H1 (cell line): Measurements from ENCODE around the gene GCH1. TPM values are rescaled to one million over a fixed set of nuclear protein-coding genes. Genes with fewer than 3 reads are reported as not detected.

Experiments
- CTCF ChIA-PET: fragments of 300-600 bp; sonication (Branson Sonifier 250); formaldehyde crosslinking; loops from one replicate; lab custom pipeline; 2021; ENCODE audit not compliant: partially characterized antibody; lab: Charles Lee
- POLR2A ChIA-PET: fragments of 300-600 bp; sonication (Branson Sonifier 250); formaldehyde crosslinking; loops from one replicate; lab custom pipeline; 2021; ENCODE audit warnings: inconsistent platforms; ENCODE audit not compliant: partially characterized antibody; lab: Charles Lee
- DNase-seq, 2 experiments: peaks; one replicate each; pipeline versions ENCODE4 v3.0.0 to v3.0.0-alpha.2; 2010 to 2022; ENCODE audit warnings: low spot score in 2 of 2, low read depth in 1 of 2, mixed read lengths in 1 of 2
- FAIRE-seq: peaks from 2 replicates; lab custom pipeline; 2011; peaks lifted over from hg19 to GRCh38; lab: Jason Lieb, UNC
- H2AFZ ChIP-seq: 2 replicates; pipeline ENCODE4 v1.8.1; 2012; ENCODE audit warnings: low read length, inconsistent platforms
- H2AK5ac ChIP-seq: 2 replicates; pipeline ENCODE4 v1.6.1; 2013; ENCODE audit warnings: low read depth, low read length
- H2BK120ac ChIP-seq: replicated peaks from 2 replicates; pipeline ENCODE3; 2013; ENCODE audit warnings: low read depth, low read length, inconsistent platforms
- H2BK12ac ChIP-seq: 2 replicates; pipeline ENCODE4 v1.6.1; 2013; ENCODE audit warnings: low read depth, low read length
- H2BK15ac ChIP-seq: 2 replicates; pipeline ENCODE4 v1.6.1; 2013; ENCODE audit warnings: low read length
- H2BK20ac ChIP-seq: 2 replicates; pipeline ENCODE4 v1.6.1; 2013; ENCODE audit warnings: low read length
- H2BK5ac ChIP-seq: 2 replicates; pipeline ENCODE4 v1.6.1; 2013; ENCODE audit warnings: low read depth, low read length
- H3K14ac ChIP-seq: 2 replicates; pipeline ENCODE4 v1.6.1; 2013; ENCODE audit warnings: inconsistent platforms; ENCODE audit not compliant: insufficient read length
- H3K18ac ChIP-seq: 2 replicates; pipeline ENCODE4 v1.6.1; 2013; ENCODE audit warnings: low read length; ENCODE audit errors: extremely low read depth
- H3K23ac ChIP-seq: 2 replicates; pipeline ENCODE4 v1.6.1; 2013; ENCODE audit warnings: inconsistent platforms; ENCODE audit not compliant: insufficient read length
- H3K23me2 ChIP-seq: 2 replicates; pipeline ENCODE4 v1.6.1; 2013; ENCODE audit warnings: low read depth, low read length
- H3K27ac ChIP-seq: 2 replicates; pipeline ENCODE4 v1.6.1; 2011; ENCODE audit warnings: low read depth, low read length, inconsistent platforms
- H3K27me3 ChIP-seq, 4 experiments: replicated peaks in 1 of 4; 1 replicate in 1 of 4; 2 replicates in 3 of 4; pipeline versions ENCODE4 v1.6.1 to v1.8.1; 2011 to 2013; ENCODE audit warnings: low read length in 3 of 4, mild to moderate bottlenecking in 3 of 4, inconsistent platforms in 2 of 4, mixed read lengths in 2 of 4, moderate library complexity in 1 of 4; ENCODE audit not compliant: control insufficient read depth in 3 of 4, insufficient read depth in 3 of 4; ENCODE audit errors: extremely low read depth in 1 of 4
- H3K36me3 ChIP-seq, 4 experiments: 2 replicates each; pipeline versions ENCODE4 v1.6.1 to v1.8.1; 2011 to 2013; ENCODE audit warnings: mild to moderate bottlenecking in 4 of 4, low read length in 3 of 4, moderate library complexity in 2 of 4, control low read depth in 1 of 4, inconsistent platforms in 1 of 4; ENCODE audit not compliant: insufficient read depth in 4 of 4, control insufficient read depth in 2 of 4
- H3K4ac ChIP-seq: replicated peaks from 2 replicates; pipeline ENCODE3; 2013; ENCODE audit warnings: low read length, low read depth, mixed read lengths, inconsistent platforms; ENCODE audit not compliant: insufficient read length
- H3K4me1 ChIP-seq, 4 experiments: replicated peaks in 1 of 4; 1 replicate in 1 of 4; 2 replicates in 3 of 4; pipeline versions ENCODE4 v1.6.1 to v1.8.1; 2011 to 2013; ENCODE audit warnings: low read length in 3 of 4, inconsistent platforms in 2 of 4, mixed read lengths in 1 of 4; ENCODE audit not compliant: insufficient read depth in 4 of 4, control insufficient read depth in 3 of 4
- H3K4me2 ChIP-seq, 2 experiments: 2 replicates each; pipeline versions ENCODE4 v1.6.1 to v1.8.1; 2011 to 2013; ENCODE audit warnings: low read depth in 2 of 2, low read length in 2 of 2, control low read depth in 1 of 2, inconsistent platforms in 1 of 2, mild to moderate bottlenecking in 1 of 2; ENCODE audit not compliant: insufficient read depth in 1 of 2
- H3K4me3 ChIP-seq, 4 experiments: fragments of 200-600, 300-600 bp in 1 of 4; sonication (generic), shearing (Covaris generic), sonication (Bioruptor Twin) in 1 of 4; 2 replicates each; pipeline versions ENCODE4 v1.5.1 to v1.8.1; 2011 to 2016; ENCODE audit warnings: low read length in 4 of 4, low read depth in 3 of 4, control low read depth in 2 of 4, inconsistent platforms in 2 of 4, mild to moderate bottlenecking in 2 of 4, mixed read lengths in 1 of 4, moderate library complexity in 1 of 4; ENCODE audit not compliant: insufficient read depth in 2 of 4; ENCODE audit errors: extremely low read depth in 1 of 4
- H3K56ac ChIP-seq: replicated peaks from 2 replicates; pipeline ENCODE3; 2013; ENCODE audit warnings: low read depth, mild to moderate bottlenecking, mixed read lengths, low read length, inconsistent platforms; ENCODE audit not compliant: insufficient read length
- H3K79me1 ChIP-seq: 2 replicates; pipeline ENCODE4 v1.6.1; 2013; ENCODE audit warnings: low read depth, low read length, control low read depth
- H3K79me2 ChIP-seq, 2 experiments: 2 replicates each; pipeline versions ENCODE4 v1.6.1 to v1.8.1; 2012 to 2013; ENCODE audit warnings: low read length in 2 of 2, mild to moderate bottlenecking in 2 of 2, inconsistent platforms in 1 of 2; ENCODE audit not compliant: insufficient read depth in 2 of 2, control insufficient read depth in 1 of 2
- H3K9ac ChIP-seq, 4 experiments: replicated peaks in 1 of 4; 1 replicate in 1 of 4; 2 replicates in 3 of 4; pipeline versions ENCODE4 v1.6.1 to v1.8.1; 2011 to 2013; ENCODE audit warnings: low read depth in 3 of 4, low read length in 3 of 4, control low read depth in 2 of 4, mild to moderate bottlenecking in 2 of 4, moderate library complexity in 2 of 4, inconsistent platforms in 1 of 4; ENCODE audit errors: extremely low read depth in 1 of 4
- H3K9me3 ChIP-seq, 2 experiments: 2 replicates each; pipeline versions ENCODE4 v1.6.1 to v1.8.1; 2012 to 2013; ENCODE audit warnings: mild to moderate bottlenecking in 2 of 2, moderate library complexity in 2 of 2, control low read depth in 1 of 2, inconsistent platforms in 1 of 2, low read depth in 1 of 2, low read length in 1 of 2, mixed read lengths in 1 of 2; ENCODE audit not compliant: insufficient read depth in 2 of 2
- H4K20me1 ChIP-seq, 2 experiments: replicated peaks in 1 of 2; 2 replicates each; pipeline versions ENCODE3 to v1.8.1; 2011 to 2013; ENCODE audit warnings: inconsistent platforms in 2 of 2, low read length in 2 of 2, mild to moderate bottlenecking in 1 of 2; ENCODE audit not compliant: insufficient read depth in 2 of 2, control insufficient read depth in 1 of 2
- H4K5ac ChIP-seq: 2 replicates; pipeline ENCODE4 v1.6.1; 2013; ENCODE audit warnings: low read length, low read depth, mixed read lengths, inconsistent platforms; ENCODE audit not compliant: insufficient read length
- H4K8ac ChIP-seq: 2 replicates; pipeline ENCODE4 v1.8.0; 2013; ENCODE audit warnings: mild to moderate bottlenecking, moderate library complexity, low read length, inconsistent platforms; ENCODE audit not compliant: insufficient read depth; ENCODE audit errors: extremely low read depth
- H4K91ac ChIP-seq: replicated peaks from 2 replicates; pipeline ENCODE3; 2013; ENCODE audit warnings: low read length, mixed read lengths, inconsistent platforms; ENCODE audit not compliant: insufficient read length
- BCL11A ChIP-seq, 2 experiments: IDR thresholded peaks; one replicate each; pipeline ENCODE4 v1.6.1; 2011; ENCODE audit warnings: low read depth in 2 of 2, low read length in 2 of 2, mild to moderate bottlenecking in 2 of 2
- BRCA1 ChIP-seq: IDR thresholded peaks from 2 replicates; pipeline ENCODE4 v1.6.1; 2012; ENCODE audit warnings: low read depth, low read length, improper control_type of control experiment
- CEBPB ChIP-seq: IDR thresholded peaks from 2 replicates; pipeline ENCODE4 v1.6.1; 2012; ENCODE audit warnings: low read depth, low read length
- CHD2 ChIP-seq: IDR thresholded peaks from 2 replicates; pipeline ENCODE4 v1.6.1; 2012; ENCODE audit warnings: low read length, improper control_type of control experiment
- PHF8 ChIP-seq: fragments of 200-600 bp; sonication (generic); conservative IDR thresholded peaks from 2 replicates; pipeline ENCODE4 v1.7.1; 2012; ENCODE audit warnings: low read depth, mild to moderate bottlenecking, inconsistent platforms, low read length, moderate library complexity
- POU5F1 ChIP-seq: IDR thresholded peaks from 2 replicates; pipeline ENCODE4 v1.6.1; 2011; ENCODE audit warnings: low read depth, mild to moderate bottlenecking, low read length, moderate library complexity
- RBBP5 ChIP-seq: IDR thresholded peaks from 2 replicates; pipeline ENCODE4 v1.7.1; 2012; ENCODE audit warnings: low read depth, mild to moderate bottlenecking, inconsistent platforms, low read length, moderate library complexity, borderline replicate concordance
- RNF2 ChIP-seq: fragments of 200-900, 300-1000 bp; sonication (generic); IDR thresholded peaks from 2 replicates; pipeline ENCODE4 v1.7.1; 2016; ENCODE audit warnings: borderline replicate concordance, low read depth, mild to moderate bottlenecking, antibody characterized with exemption, low read length; ENCODE audit not compliant: poor library complexity, severe bottlenecking; ENCODE audit errors: missing control alignments
- SIX5 ChIP-seq: IDR thresholded peaks from 2 replicates; pipeline ENCODE4 v1.6.1; 2011; ENCODE audit warnings: mild to moderate bottlenecking, low read depth, low read length
- TAF7 ChIP-seq: optimal IDR thresholded peaks from 2 replicates; pipeline ENCODE3; 2011; ENCODE audit warnings: low read depth, mild to moderate bottlenecking, inconsistent platforms, low read length, moderate library complexity, borderline replicate concordance
- TBP ChIP-seq: IDR thresholded peaks from 2 replicates; pipeline ENCODE4 v1.6.1; 2011; ENCODE audit warnings: low read depth, low read length, improper control_type of control experiment
- TEAD4 ChIP-seq: IDR thresholded peaks from 2 replicates; pipeline ENCODE4 v1.6.1; 2012; ENCODE audit warnings: low read depth, low read length, inconsistent platforms, mixed read lengths
- ZNF274 ChIP-seq: IDR thresholded peaks from 2 replicates; pipeline ENCODE4 v1.7.0; 2012; ENCODE audit warnings: low read length, borderline replicate concordance; ENCODE audit errors: extremely low read depth
- WGBS, 2 experiments: shearing (Covaris generic) in 1 of 2; methylation state at CpG; one replicate each; pipeline versions ENCODE4 v1.1.6 to v1.1.7; 2013 to 2015; ENCODE audit warnings: low lambda C conversion rate in 2 of 2, mixed read lengths in 2 of 2, inconsistent platforms in 1 of 2, low coverage in 1 of 2, missing lambda C conversion rate in 1 of 2; ENCODE audit not compliant: insufficient replicate concordance in 2 of 2, insufficient coverage in 1 of 2, insufficient read length in 1 of 2; ENCODE audit errors: extremely low coverage in 1 of 2, missing lambda C conversion rate in 1 of 2; 5-methylcytosine and 5-hydroxymethylcytosine counted together
- polyA plus RNA-seq, 7 experiments: library from polyadenylated mRNA; depleted of rRNA in 3 of 7; stranded (reverse) in 5 of 7; unstranded in 2 of 7; fragments of >200 nt in 5 of 7; fragments of 200-250 nt in 2 of 7; gene quantifications; 1 replicate in 5 of 7; 2 replicates in 1 of 7; 4 replicates in 1 of 7; pipeline versions ENCODE4 v1.2.1 to v1.2.3, GENCODE V29; 2011 to 2013; ENCODE audit warnings: missing spikeins in 2 of 7, mixed read lengths in 2 of 7
- total RNA-seq: library from RNA; stranded (reverse); fragmentation: NEBNext Ultra II Directional; extraction: Animal tissue kit (Norgen Biotek cat#: 25700); gene quantifications from 2 replicates; pipeline ENCODE4 v1.2.1, GENCODE V29; 2021
- TF ChIP-seq, protein P1 (sequence below): IDR thresholded peaks from 2 replicates; pipeline ENCODE4 v1.6.1; 2011; ENCODE audit warnings: low read depth, mild to moderate bottlenecking, low read length; ENCODE audit not compliant: insufficient read depth

Gene GCH1
- total and polyA plus RNA-seq, 2 of the 8 experiments (the other 6 are each of a cell fraction or from before 2014, with no cell fraction given) = 7.3 to 7.9 TPM

DNA sequence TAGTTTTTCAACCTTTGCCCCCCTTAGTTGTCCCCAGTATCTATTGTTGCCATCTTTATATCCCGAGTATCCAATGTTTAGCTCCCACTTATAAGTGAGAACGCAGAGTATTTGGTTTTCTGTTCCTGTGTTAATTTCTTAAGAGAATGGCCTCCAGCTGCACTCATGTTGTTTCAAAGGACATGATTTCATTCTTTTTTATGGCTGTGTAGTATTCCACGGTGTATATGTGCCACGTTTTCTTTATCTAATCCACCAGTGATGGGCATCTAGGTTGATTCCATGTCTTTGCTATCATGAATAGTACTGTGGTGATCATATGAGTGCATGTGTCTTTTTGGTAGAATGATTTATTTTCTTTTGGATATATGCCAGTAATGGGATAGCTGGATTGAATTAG is 72.0 kb downstream of the GCH1 start:
- Histone ChIP-seq H4K20me1 (no peaks in the 10 kb centered on the region), H3K4me3 (no peak overlapping the region), H3K79me1 (no peaks in the 10 kb centered on the region), H2BK120ac (no peak overlapping the region), H3K23ac (no peak overlapping the region), H2BK5ac (no peak overlapping the region), H3K9ac (no peak overlapping the region), H3K23me2 (no peaks in the 10 kb centered on the region; the same call in 1 of the 2 replicates), H3K9me3 (no peaks in the 10 kb centered on the region), H3K79me2 (no peaks in the 10 kb centered on the region), H3K4me1 (no peaks in the 10 kb centered on the region), H3K27ac (no peak overlapping the region), H2AFZ (no peak overlapping the region), H4K5ac (no peak overlapping the region), H2BK20ac (no peak overlapping the region), H3K18ac (no peak overlapping the region), H4K91ac (no peak overlapping the region), H3K27me3 (no peaks in the 10 kb centered on the region), H3K4ac (no peak overlapping the region), H3K36me3 (no peaks in the 10 kb centered on the region), H2AK5ac (no peak overlapping the region), H2BK12ac (no peak overlapping the region), H3K14ac (no peak overlapping the region), H4K8ac (no peak overlapping the region), H3K4me2 (no peak overlapping the region), H2BK15ac (no peak overlapping the region), H3K56ac (no peak overlapping the region)
- ChIA-PET POLR2A (interaction anchor here (1.3 kb wide), 1 partner anchor 72 kb away, joined by 3 read pairs; the partner anchor contains the start of gene GCH1), CTCF (interaction anchor here (1.1 to 3.5 kb wide), 3 partner anchors 10 to 37 kb away, joined by 3 to 17 read pairs (median 5); no protein-coding TSS in a partner anchor)
- DNase-seq (no peak), FAIRE-seq (no peak)
- WGBS, 2 experiments = 94% methylated on average over 4 of the region's 4 CpGs; no CpG with 5 or more reads in 1 of the 2 experiments
- no peak for TF ChIP-seq PHF8
- no peak for TF ChIP-seq SIX5
- no peak for TF ChIP-seq TAF7
- no peak for TF ChIP-seq TBP
- TF ChIP-seq RNF2 = no peak
- TF ChIP-seq ZNF274 = no peak
- no peak for TF ChIP-seq RBBP5
- TF ChIP-seq POU5F1 = no peak
- TF ChIP-seq CHD2 = no peak
- TF ChIP-seq, protein P1, sequence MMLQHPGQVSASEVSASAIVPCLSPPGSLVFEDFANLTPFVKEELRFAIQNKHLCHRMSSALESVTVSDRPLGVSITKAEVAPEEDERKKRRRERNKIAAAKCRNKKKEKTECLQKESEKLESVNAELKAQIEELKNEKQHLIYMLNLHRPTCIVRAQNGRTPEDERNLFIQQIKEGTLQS = no peak
- no peak for TF ChIP-seq BRCA1
- TF ChIP-seq CEBPB = no peak
- no peak for TF ChIP-seq TEAD4
- TF ChIP-seq BCL11A (IDR thresholded peaks at IDR 0.05; ENCODE audit: low read depth in 2 of 2, low read length in 2 of 2) = no peak
